Panc1 (cell line): Measurements from ENCODE around the gene TDRD1. TPM values are rescaled to one million over a fixed set of nuclear protein-coding genes. Genes with fewer than 3 reads are reported as not detected.

ENCODE experiments used
- ATAC-seq: fragments of 200-7000 bp; cut with Tn5 transposase; 2 replicates; pipeline ENCODE4 v1.9.1; 2020; ENCODE audit warnings: mild to moderate bottlenecking, moderate library complexity
- BruUV-seq: library from RNA; stranded (reverse); fragments of 400-500 nt; replicated peaks from 2 replicates; lab custom pipeline; 2021; lab: Mats Ljungman, UMichigan
- CTCF ChIA-PET: fragments of 300-600 bp; sonication (Branson Sonifier 250); formaldehyde crosslinking; loops from one replicate; lab custom pipeline; 2022; ENCODE audit warnings: antibody characterized with exemption; lab: Charles Lee
- POLR2A ChIA-PET: fragments of 300-600 bp; sonication (Branson Sonifier 250); formaldehyde crosslinking; loops from one replicate; lab custom pipeline; 2022; ENCODE audit warnings: antibody characterized with exemption; lab: Charles Lee
- DNase-seq: peaks from one replicate; pipeline ENCODE4 v3.0.0-alpha.2; 2010; ENCODE audit warnings: low read depth, low spot score
- H3K27ac ChIP-seq: 2 replicates; pipeline ENCODE4 v1.5.1; 2011; ENCODE audit warnings: mild to moderate bottlenecking, low read length, inconsistent platforms
- H3K27me3 ChIP-seq: fragments of 200-500 bp; sonication (Bioruptor generic); 2 replicates; pipeline ENCODE4 v1.6.0; 2014; ENCODE audit warnings: low read length, inconsistent platforms; ENCODE audit not compliant: control insufficient read depth, insufficient read depth
- H3K36me3 ChIP-seq: fragments of 200-500 bp; sonication (Bioruptor generic); 2 replicates; pipeline ENCODE4 v1.5.1; 2014; ENCODE audit warnings: inconsistent platforms, mild to moderate bottlenecking, low read length, moderate library complexity; ENCODE audit not compliant: control insufficient read depth, insufficient read depth
- H3K4me1 ChIP-seq: 2 replicates; pipeline ENCODE4 v1.5.1; 2011; ENCODE audit warnings: inconsistent platforms, mild to moderate bottlenecking, low read length, moderate library complexity; ENCODE audit not compliant: control insufficient read depth, insufficient read depth
- H3K4me3 ChIP-seq, 2 experiments: 2 replicates each; pipeline ENCODE4 v1.5.1; 2011 to 2012; ENCODE audit warnings: low read depth in 2 of 2, low read length in 2 of 2, mild to moderate bottlenecking in 2 of 2, inconsistent platforms in 1 of 2, moderate library complexity in 1 of 2
- H3K9me3 ChIP-seq: fragments of 200-500 bp; sonication (Bioruptor generic); 2 replicates; pipeline ENCODE4 v1.5.1; 2014; ENCODE audit warnings: low read depth, mild to moderate bottlenecking, inconsistent platforms, low read length, moderate library complexity; ENCODE audit not compliant: control insufficient read depth, insufficient read depth
- CTCF ChIP-seq: fragments of 450-650 bp; IDR thresholded peaks from 2 replicates; pipeline ENCODE4 v1.5.1; 2017; ENCODE audit warnings: mild to moderate bottlenecking
- POLR2AphosphoS5 ChIP-seq: IDR thresholded peaks from 2 replicates; pipeline ENCODE4 v1.6.1; 2012; ENCODE audit warnings: mild to moderate bottlenecking, low read depth, low read length, moderate library complexity
- SIN3A ChIP-seq: IDR thresholded peaks from 2 replicates; pipeline ENCODE4 v1.6.1; 2012; ENCODE audit warnings: low read depth, mild to moderate bottlenecking, low read length, moderate library complexity, borderline replicate concordance; ENCODE audit not compliant: insufficient read depth
- TCF7L2 ChIP-seq: IDR thresholded peaks from 2 replicates; pipeline ENCODE4 v1.6.1; 2011; ENCODE audit warnings: mild to moderate bottlenecking, low read depth, low read length, inconsistent platforms
- in situ Hi-C: cut with HindIII; loops from 2 replicates; pipeline ENCODE4 v1.10.0; 2016; ENCODE audit warnings: low sequenced_read_pairs, low pct_unique_long_range_greater_than_20kb
- intact Hi-C: fragments of 100-400 bp; cut with micrococcal nuclease; formaldehyde crosslinking; loops from one replicate; pipeline ENCODE4 v1.10.0; 2022; ENCODE audit not compliant: unreplicated experiment
- total RNA-seq: library from RNA; stranded (reverse); gene quantifications from one replicate; pipeline ENCODE4 v1.2.1, GENCODE V29; 2021; ENCODE audit not compliant: unreplicated experiment
- TF ChIP-seq, protein P1 (sequence below), 2 experiments: IDR thresholded peaks; 2 replicates each; pipeline ENCODE4 v1.6.1; 2011 to 2012; ENCODE audit warnings: low read depth in 2 of 2, control low read depth in 1 of 2, low read length in 1 of 2, mild to moderate bottlenecking in 1 of 2, moderate library complexity in 1 of 2; ENCODE audit not compliant: insufficient read depth in 1 of 2

TDRD1 gene
- total RNA-seq, 1 experiment from 2014 or later, result not detected

DNA sequence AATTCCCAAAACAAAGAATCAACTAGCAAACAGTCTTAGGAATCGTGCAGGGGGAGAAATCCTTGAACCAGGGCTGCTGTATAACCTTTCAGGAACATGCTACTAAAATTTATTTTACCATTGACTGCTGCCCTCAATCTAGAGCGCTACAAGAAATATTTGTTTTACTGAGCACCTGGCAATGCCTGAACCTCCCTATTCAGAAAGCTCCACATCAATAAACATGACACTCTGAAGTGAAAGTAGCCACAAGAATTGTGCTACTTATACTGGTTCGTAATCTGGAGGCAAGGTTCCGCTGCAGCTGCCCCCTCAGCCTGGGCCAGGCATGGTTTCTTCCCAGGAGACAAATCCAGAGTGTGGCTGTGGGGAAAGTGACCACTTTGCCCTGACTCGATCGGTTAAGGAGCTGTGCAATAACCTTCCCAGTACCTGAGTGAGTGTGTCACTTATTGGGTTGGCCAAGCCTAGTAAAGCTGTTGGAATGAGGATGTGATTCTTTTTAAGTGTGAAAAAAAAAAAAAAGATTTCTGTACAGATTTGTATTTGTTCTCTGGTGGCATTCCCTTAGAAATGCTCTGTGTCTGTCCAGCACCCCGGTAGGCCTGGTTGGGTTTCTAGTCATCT, 67.6 kb downstream of the TDRD1 start:
- DNase-seq, result no peak
- BruUV-seq, result no TSS peak

GRCh38 chr10:114250236-114250635, 71.1 kb downstream of the TDRD1 start:
- intact Hi-C loops (no loop called here), in situ Hi-C loops (no loop called here)
- Histone ChIP-seq H3K27ac (no peak overlapping the region), H3K27me3 (no peaks in the 10 kb centered on the region), H3K4me3 (no peak overlapping the region), H3K36me3 (no peaks in the 10 kb centered on the region), H3K4me1 (peaks cover 5% of the 10 kb centered on the region), H3K9me3 (no peaks in the 10 kb centered on the region)
- ATAC-seq (no peak), DNase-seq (no peak)
- TF ChIP-seq, protein P1, sequence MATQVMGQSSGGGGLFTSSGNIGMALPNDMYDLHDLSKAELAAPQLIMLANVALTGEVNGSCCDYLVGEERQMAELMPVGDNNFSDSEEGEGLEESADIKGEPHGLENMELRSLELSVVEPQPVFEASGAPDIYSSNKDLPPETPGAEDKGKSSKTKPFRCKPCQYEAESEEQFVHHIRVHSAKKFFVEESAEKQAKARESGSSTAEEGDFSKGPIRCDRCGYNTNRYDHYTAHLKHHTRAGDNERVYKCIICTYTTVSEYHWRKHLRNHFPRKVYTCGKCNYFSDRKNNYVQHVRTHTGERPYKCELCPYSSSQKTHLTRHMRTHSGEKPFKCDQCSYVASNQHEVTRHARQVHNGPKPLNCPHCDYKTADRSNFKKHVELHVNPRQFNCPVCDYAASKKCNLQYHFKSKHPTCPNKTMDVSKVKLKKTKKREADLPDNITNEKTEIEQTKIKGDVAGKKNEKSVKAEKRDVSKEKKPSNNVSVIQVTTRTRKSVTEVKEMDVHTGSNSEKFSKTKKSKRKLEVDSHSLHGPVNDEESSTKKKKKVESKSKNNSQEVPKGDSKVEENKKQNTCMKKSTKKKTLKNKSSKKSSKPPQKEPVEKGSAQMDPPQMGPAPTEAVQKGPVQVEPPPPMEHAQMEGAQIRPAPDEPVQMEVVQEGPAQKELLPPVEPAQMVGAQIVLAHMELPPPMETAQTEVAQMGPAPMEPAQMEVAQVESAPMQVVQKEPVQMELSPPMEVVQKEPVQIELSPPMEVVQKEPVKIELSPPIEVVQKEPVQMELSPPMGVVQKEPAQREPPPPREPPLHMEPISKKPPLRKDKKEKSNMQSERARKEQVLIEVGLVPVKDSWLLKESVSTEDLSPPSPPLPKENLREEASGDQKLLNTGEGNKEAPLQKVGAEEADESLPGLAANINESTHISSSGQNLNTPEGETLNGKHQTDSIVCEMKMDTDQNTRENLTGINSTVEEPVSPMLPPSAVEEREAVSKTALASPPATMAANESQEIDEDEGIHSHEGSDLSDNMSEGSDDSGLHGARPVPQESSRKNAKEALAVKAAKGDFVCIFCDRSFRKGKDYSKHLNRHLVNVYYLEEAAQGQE (IDR thresholded peaks at IDR 0.05; ENCODE audit: insufficient read depth in 1 of 2, low read depth in 2 of 2, low read length in 1 of 2), result no peak
- no peak for TF ChIP-seq SIN3A
- TF ChIP-seq TCF7L2, result no peak
- TF ChIP-seq CTCF, result no peak
- no peak for TF ChIP-seq POLR2AphosphoS5
- POLR2A ChIA-PET, result no interaction called here
- BruUV-seq, result no TSS peak
- CTCF ChIA-PET, result no interaction called here

More for the DNA sequence above, 67.6 kb downstream of the TDRD1 start:
- H3K4me1 ChIP-seq, result peaks cover 5% of the 10 kb centered on the region
- in situ Hi-C loops (no loop called here), intact Hi-C loops (no loop called here)
- no peak overlapping the region for H3K27ac ChIP-seq
- H3K36me3 ChIP-seq, result no peaks in the 10 kb centered on the region
- no peaks in the 10 kb centered on the region for H3K9me3 ChIP-seq
- TF ChIP-seq, protein P1 (IDR thresholded peaks at IDR 0.05; ENCODE audit: insufficient read depth in 1 of 2, low read depth in 2 of 2, low read length in 1 of 2), result no peak
- no peak for TF ChIP-seq SIN3A
- no peak for TF ChIP-seq TCF7L2
- no peak for TF ChIP-seq POLR2AphosphoS5
- no peak for TF ChIP-seq CTCF
- peaks cover 13% of the 10 kb centered on the region for H3K27me3 ChIP-seq
- ChIA-PET POLR2A (no interaction called here), CTCF (interaction anchor here (0.6 kb wide), 1 partner anchor 133 kb away, joined by 12 read pairs; no protein-coding TSS in a partner anchor)
- no peak overlapping the region for H3K4me3 ChIP-seq
- no peak for ATAC-seq
